Measurements from ENCODE around the gene ME1. TPM values are rescaled to one million over a fixed set of nuclear protein-coding genes. Genes with fewer than 3 reads are reported as not detected.

ME1 gene
- total and polyA plus RNA-seq, 9 of the 15 experiments (the other 6 are each of a cell fraction or from before 2014, with no cell fraction given): 3.2 to 10.4 (median 5.5) TPM

DNA sequence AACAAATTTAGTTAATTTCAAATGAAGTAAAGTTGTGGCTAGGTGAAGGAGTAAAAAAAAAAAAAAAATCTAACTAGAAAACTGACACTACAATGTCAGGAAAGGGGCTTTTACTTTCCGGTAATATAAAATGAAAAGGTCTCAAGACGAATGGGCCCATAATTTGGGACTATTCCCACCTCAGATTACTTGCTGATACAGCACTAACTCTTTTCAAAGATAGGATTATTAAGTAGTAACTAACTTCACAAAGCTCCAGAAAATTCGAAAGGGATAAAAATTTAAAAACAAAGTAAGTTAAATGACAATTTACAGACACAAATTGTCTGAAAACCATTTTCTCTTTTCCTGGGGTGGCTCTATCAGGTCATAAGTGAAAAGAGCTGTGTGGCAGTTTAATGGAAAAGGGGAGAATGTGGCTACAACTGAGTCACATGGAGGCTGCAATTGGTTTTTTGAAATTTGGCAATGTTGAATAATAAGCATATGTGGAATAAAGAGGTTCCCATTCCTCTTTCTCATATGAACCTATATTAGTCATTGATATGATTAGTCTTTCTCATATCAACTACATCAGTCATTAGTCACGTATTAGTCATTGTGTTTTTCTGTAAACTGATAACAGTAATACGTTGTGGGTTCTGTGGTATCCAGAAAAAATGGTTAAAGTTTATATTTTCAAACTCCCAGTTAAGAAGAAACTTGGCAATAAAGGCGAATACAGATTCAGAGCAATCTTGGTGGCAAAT lies 159.7 kb downstream of the ME1 start (continued):
- TF ChIP-seq JUN (IDR thresholded peaks at IDR 0.05; ENCODE audit: borderline replicate concordance, low read depth, low read length) (0 out of 2 replicates have a peak, but pooled peaks have one; percentile 47), JUN (CRISPR knock-in tag; IDR thresholded peaks at IDR 0.05; ENCODE audit: borderline replicate concordance) (no peak), C11orf30 (IDR thresholded peaks at IDR 0.05; ENCODE audit: low read depth) (peak; percentile 27; the same call in 1 of the 2 replicates), ZNF316 (IDR thresholded peaks at IDR 0.05) (peak; percentile 51; the same call in 1 of the 2 replicates), FOSL1 (tag; conservative IDR thresholded peaks at IDR 0.05) (peak; percentile 97)
- TF ChIP-seq, protein P1, sequence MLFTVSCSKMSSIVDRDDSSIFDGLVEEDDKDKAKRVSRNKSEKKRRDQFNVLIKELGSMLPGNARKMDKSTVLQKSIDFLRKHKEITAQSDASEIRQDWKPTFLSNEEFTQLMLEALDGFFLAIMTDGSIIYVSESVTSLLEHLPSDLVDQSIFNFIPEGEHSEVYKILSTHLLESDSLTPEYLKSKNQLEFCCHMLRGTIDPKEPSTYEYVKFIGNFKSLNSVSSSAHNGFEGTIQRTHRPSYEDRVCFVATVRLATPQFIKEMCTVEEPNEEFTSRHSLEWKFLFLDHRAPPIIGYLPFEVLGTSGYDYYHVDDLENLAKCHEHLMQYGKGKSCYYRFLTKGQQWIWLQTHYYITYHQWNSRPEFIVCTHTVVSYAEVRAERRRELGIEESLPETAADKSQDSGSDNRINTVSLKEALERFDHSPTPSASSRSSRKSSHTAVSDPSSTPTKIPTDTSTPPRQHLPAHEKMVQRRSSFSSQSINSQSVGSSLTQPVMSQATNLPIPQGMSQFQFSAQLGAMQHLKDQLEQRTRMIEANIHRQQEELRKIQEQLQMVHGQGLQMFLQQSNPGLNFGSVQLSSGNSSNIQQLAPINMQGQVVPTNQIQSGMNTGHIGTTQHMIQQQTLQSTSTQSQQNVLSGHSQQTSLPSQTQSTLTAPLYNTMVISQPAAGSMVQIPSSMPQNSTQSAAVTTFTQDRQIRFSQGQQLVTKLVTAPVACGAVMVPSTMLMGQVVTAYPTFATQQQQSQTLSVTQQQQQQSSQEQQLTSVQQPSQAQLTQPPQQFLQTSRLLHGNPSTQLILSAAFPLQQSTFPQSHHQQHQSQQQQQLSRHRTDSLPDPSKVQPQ (CRISPR knock-in tag; IDR thresholded peaks at IDR 0.05; ENCODE audit: borderline replicate concordance): no peak

DNA sequence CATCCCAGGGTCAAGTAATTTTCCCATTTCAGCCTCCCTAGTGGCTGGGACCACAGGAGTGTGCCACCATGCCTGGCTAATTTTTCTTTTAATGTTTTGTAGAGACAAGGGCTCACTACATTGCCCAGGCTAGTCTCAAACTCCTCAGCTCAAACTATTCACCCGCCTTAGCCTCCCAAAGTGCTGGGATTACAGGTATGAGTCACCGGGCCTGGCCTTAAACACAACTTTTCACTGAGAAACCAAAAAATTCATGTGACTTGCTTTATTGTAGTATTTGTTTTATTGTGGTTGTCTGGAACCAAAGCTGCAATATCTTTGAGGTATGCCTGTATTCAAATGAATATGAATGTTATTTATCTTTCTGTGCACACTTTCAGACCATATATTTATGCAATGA lies 165.5 kb downstream of the ME1 start:
- Histone ChIP-seq H3K4me2 (ENCODE audit: insufficient read depth, low read length) (no peak overlapping the region), H4K20me1 (replicated peaks; ENCODE audit: control insufficient read depth, insufficient read depth, low read length) (no peaks in the 10 kb centered on the region), H3K79me2 (ENCODE audit: control insufficient read depth, insufficient read depth, low read length) (no peaks in the 10 kb centered on the region), H3K4me1 (replicated peaks in 1 of 2; ENCODE audit: control insufficient read depth in 2 of 2, insufficient read depth in 2 of 2, low read length in 2 of 2) (no peaks in the 10 kb centered on the region), H3K4me3 (no peak overlapping the region), H3K27me3 (ENCODE audit: control insufficient read depth in 2 of 2, insufficient read depth in 2 of 2, low read length in 2 of 2) (no peaks in the 10 kb centered on the region), H3K9me1 (ENCODE audit: control insufficient read depth, insufficient read depth, low read length) (no peaks in the 10 kb centered on the region), H3K9ac (ENCODE audit: insufficient read depth in 1 of 2, low read depth in 2 of 2, low read length in 2 of 2) (no peak overlapping the region), H3K36me3 (ENCODE audit: control insufficient read depth, insufficient read depth, low read length) (no peaks in the 10 kb centered on the region), H3K27ac (ENCODE audit: extremely low read depth, low read depth, low read length) (no peak overlapping the region), H2AFZ (ENCODE audit: low read depth, low read length) (no peak overlapping the region), H3K9me3 (replicated peaks; ENCODE audit: control insufficient read depth, insufficient read depth, low read depth, low read length) (no peaks in the 10 kb centered on the region)
- no TSS peak for BruUV-seq (replicated peaks)
- ChIA-PET CTCF (ENCODE audit: low intra/inter-chr PET ratio) (no interaction called here), POLR2A (no interaction called here)
- no peak for DNase-seq (ENCODE audit: extremely low read depth in 1 of 4, low spot score in 3 of 4)
- 30% methylated on average over 2 of the region's 2 CpGs for WGBS (ENCODE audit: insufficient coverage, low coverage, missing lambda C conversion rate)
- FAIRE-seq: no peak
- intact Hi-C loops (cut with micrococcal nuclease) (no loop called here), in situ Hi-C loops (cut with MboI) (no loop called here)
- TF ChIP-seq, protein P2, sequence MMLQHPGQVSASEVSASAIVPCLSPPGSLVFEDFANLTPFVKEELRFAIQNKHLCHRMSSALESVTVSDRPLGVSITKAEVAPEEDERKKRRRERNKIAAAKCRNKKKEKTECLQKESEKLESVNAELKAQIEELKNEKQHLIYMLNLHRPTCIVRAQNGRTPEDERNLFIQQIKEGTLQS (IDR thresholded peaks at IDR 0.05): peak; percentile 15; the same call in 1 of the 2 replicates
- TF ChIP-seq, protein P2 (CRISPR knock-in tag; conservative IDR thresholded peaks at IDR 0.05): no peak
- no peak for TF ChIP-seq MYC (IDR thresholded peaks at IDR 0.05; ENCODE audit: low read depth, low read length)
- TF ChIP-seq MYC (CRISPR knock-in tag; IDR thresholded peaks at IDR 0.05; ENCODE audit: borderline replicate concordance, low read depth): no peak
- TF ChIP-seq L3MBTL2 (IDR thresholded peaks at IDR 0.05): no peak
- no peak for TF ChIP-seq MED1 (CRISPR knock-in tag; IDR thresholded peaks at IDR 0.05; ENCODE audit: borderline replicate concordance)
- no peak for ATAC-seq

All from K562 (cell line).